Effector memory CD4-positive, alpha-beta T cell (primary cell): ENCODE results near the gene HIBCH.
"Not testable (repeated sequence)": the region's sequence is repeated elsewhere in the genome, so short reads cannot be mapped to it uniquely, and the experiment has no call there.

ENCODE experiments used
- DNase-seq, 3 donors: peaks; one replicate each; pipeline ENCODE4 v3.0.0-alpha.2; 2020
- H3K27ac ChIP-seq: 2 replicates; pipeline ENCODE4 v1.7.0; 2013; ENCODE audit warnings: mild to moderate bottlenecking, low read length, moderate library complexity; ENCODE audit not compliant: insufficient read depth, poor library complexity, severe bottlenecking
- H3K27me3 ChIP-seq: replicated peaks from 2 replicates; pipeline ENCODE4 v1.7.0; 2013; ENCODE audit warnings: mild to moderate bottlenecking, low read length; ENCODE audit not compliant: insufficient read depth, control insufficient read depth, poor library complexity, severe bottlenecking
- H3K36me3 ChIP-seq: 2 replicates; pipeline ENCODE4 v1.7.0; 2013; ENCODE audit warnings: mild to moderate bottlenecking, low read length, moderate library complexity; ENCODE audit not compliant: control insufficient read depth, insufficient read depth
- H3K4me1 ChIP-seq: 2 replicates; pipeline ENCODE4 v1.7.0; 2013; ENCODE audit warnings: low read length, mild to moderate bottlenecking; ENCODE audit not compliant: control insufficient read depth, insufficient read depth, poor library complexity, severe bottlenecking
- H3K4me3 ChIP-seq: 2 replicates; pipeline ENCODE4 v1.7.0; 2013; ENCODE audit warnings: low read length, low read depth, mild to moderate bottlenecking; ENCODE audit not compliant: insufficient read depth, poor library complexity, severe bottlenecking
- H3K9me3 ChIP-seq: 2 replicates; pipeline ENCODE4 v1.7.0; 2013; ENCODE audit warnings: mild to moderate bottlenecking, low read length, moderate library complexity; ENCODE audit not compliant: control insufficient read depth

Gene HIBCH

DNA sequence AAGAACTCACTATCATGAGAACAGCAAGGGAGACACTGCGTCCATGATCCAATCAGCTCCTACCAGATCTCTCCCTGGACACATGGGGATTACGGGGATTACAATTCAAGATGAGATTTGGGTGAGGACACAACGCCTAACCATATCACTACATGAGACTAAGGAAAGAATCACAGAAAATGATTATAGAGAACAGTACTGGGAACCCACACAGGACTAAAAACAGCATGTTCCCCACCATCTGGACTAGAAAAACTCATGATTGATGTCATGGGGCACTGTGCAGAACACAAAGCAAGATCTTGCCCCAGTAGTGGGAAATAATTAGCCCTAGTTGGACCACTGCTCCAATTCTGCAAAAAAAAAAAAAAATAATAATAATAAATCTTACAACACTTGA is 63.5 kb downstream of the HIBCH start:
- no peak overlapping the region for H3K4me3 ChIP-seq
- DNase-seq, result no peak
- no peaks in the 10 kb centered on the region for H3K27me3 ChIP-seq
- no peaks in the 10 kb centered on the region for H3K4me1 ChIP-seq
- H3K27ac ChIP-seq, result no peak overlapping the region
- no peaks in the 10 kb centered on the region for H3K9me3 ChIP-seq
- H3K36me3 ChIP-seq, result peaks cover 8% of the 10 kb centered on the region

- peaks cover 8% of the 10 kb centered on the region for H3K36me3 ChIP-seq
- no peak overlapping the region for H3K27ac ChIP-seq
These were observed 64.0 kb downstream of the HIBCH start for GRCh38 chr2:190255676-190256075.

DNA sequence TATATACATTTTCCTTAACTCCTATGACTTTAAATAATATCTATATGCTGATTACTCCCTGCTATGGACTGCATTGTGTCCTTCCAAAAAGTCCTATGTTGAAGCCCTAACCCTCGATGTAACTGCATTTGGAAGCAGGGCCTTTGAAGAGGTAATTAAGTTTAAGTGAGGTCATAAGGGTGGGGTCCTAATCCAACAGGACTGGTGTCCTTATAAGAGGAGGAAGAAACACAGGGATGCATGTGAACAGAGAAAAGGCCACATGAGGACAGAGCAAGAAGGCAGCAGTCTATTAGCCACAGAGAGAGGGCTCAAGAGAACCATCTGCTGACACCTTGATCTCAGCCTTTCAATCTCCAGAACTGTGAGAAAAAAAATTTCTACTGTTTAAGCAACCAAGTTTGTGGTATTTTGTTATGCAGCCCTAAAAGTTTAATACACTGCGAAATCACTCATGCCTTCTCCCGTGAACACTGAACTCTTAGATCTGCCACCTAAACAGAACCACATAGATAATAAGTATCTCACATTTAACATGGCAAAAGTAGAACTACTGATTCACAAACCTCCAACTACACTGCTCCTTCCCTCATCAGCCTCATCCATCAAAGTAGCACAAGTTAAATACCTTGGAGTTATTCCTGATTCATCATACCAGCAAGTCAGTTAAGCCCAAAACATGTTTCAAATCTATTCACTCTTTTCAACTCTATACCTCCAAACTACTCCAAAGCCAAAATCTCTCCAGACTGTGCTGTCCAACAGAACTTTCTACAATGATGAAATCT is 65.4 kb downstream of the HIBCH start:
- no peaks in the 10 kb centered on the region for H3K4me1 ChIP-seq

More at GRCh38 chr2:190255676-190256075, 64.0 kb downstream of the HIBCH start:
- no peak for DNase-seq
- H3K27me3 ChIP-seq, result no peaks in the 10 kb centered on the region
- H3K9me3 ChIP-seq, result no peaks in the 10 kb centered on the region
- no peaks in the 10 kb centered on the region for H3K4me1 ChIP-seq
- no peak overlapping the region for H3K4me3 ChIP-seq

GRCh38 chr2:190250421-190250820 is 69.2 kb downstream of the HIBCH start:
- H3K9me3 ChIP-seq, result no peaks in the 10 kb centered on the region
- peaks cover 16% of the 10 kb centered on the region for H3K36me3 ChIP-seq
- no peak for DNase-seq
- no peak overlapping the region for H3K27ac ChIP-seq
- no peaks in the 10 kb centered on the region for H3K27me3 ChIP-seq
- no peaks in the 10 kb centered on the region for H3K4me1 ChIP-seq
- no peak overlapping the region for H3K4me3 ChIP-seq

More for the DNA sequence above, 65.4 kb downstream of the HIBCH start:
- Histone ChIP-seq H3K9me3 (no peaks in the 10 kb centered on the region), H3K36me3 (peaks cover 16% of the 10 kb centered on the region), H3K27ac (no peak overlapping the region), H3K4me3 (no peak overlapping the region), H3K27me3 (no peaks in the 10 kb centered on the region)
- DNase-seq, result no peak

- H3K27ac ChIP-seq, result no peak overlapping the region
- H3K4me1 ChIP-seq, result no peaks in the 10 kb centered on the region
- no peak overlapping the region for H3K4me3 ChIP-seq
- H3K36me3 ChIP-seq, result no peaks in the 10 kb centered on the region
- no peaks in the 10 kb centered on the region for H3K9me3 ChIP-seq
- no peaks in the 10 kb centered on the region for H3K27me3 ChIP-seq
- no peak for DNase-seq
These were observed 84.0 kb downstream of the HIBCH start for GRCh38 chr2:190235551-190236075.

- Histone ChIP-seq H3K9me3 (no peaks in the 10 kb centered on the region), H3K27ac (no peak overlapping the region), H3K36me3 (no peaks in the 10 kb centered on the region), H3K4me3 (no peak overlapping the region), H3K27me3 (no peaks in the 10 kb centered on the region), H3K4me1 (no peaks in the 10 kb centered on the region)
- no peak for DNase-seq
These were observed 84.5 kb downstream of the HIBCH start for GRCh38 chr2:190235101-190235500.

DNA sequence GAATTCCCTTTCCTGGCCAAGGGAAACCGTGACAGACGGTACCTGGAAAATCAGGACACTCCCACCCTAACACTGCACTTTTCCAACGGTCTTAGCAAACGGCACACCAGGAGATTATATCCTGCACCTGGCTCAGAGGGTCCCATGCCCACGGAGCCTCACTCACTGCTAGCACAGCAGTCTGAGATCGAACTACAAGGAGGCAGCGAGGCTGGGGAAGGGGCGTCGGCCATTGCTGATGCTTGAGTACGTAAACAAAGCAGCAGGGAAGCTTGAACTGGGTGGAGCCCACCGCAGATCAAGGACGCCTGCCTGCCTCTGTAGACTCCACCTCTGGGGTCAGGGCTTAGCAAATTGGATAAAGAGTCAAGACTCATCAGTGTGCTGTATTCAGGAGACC is 95.6 kb downstream of the HIBCH start:
- not testable (repeated sequence) for H3K27me3 ChIP-seq, DNase-seq, H3K4me1 ChIP-seq, H3K4me3 ChIP-seq, H3K9me3 ChIP-seq, H3K27ac ChIP-seq
- peaks cover 13% of the 10 kb centered on the region for H3K36me3 ChIP-seq

DNA sequence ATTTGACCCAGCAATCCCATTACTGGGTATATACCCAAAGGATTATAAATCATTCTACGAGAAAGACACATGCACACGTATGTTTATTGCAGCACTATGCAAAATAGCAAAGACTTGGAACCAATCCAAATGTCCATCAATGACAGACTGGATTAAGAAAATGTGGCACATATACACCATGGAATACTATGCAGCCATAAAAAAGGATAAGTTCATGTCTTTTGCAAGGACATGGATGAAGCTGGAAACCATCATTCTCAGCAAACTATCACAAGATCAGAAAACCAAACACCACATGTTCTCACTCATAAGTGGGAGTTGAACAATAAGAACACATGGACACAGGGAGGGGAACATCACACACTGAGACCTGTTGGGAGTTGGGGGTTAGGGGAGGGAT is 96.9 kb downstream of the HIBCH start:
- not testable (repeated sequence) for H3K27me3 ChIP-seq, H3K4me1 ChIP-seq, H3K4me3 ChIP-seq, DNase-seq, H3K27ac ChIP-seq, H3K9me3 ChIP-seq
- H3K36me3 ChIP-seq, result peaks cover 13% of the 10 kb centered on the region

DNA sequence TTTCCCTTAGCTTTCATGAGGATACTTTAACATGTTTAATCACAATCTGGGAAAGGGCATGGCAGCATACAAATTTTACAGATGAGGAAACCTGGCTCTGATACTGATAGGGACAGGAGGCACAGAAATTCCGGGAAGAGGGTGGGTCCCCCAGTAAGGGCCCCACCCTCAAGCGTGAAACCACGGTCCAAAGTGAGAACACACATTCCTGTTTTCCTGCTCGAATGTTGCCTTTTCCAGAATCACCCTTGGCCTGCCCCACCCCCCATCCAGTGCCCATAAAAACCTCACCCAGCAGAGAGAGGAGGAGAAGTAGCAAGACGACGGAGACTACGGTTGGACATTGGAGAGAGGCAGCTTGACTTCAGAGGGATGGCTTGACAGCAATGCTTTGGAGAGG is 98.2 kb downstream of the HIBCH start:
- H3K9me3 ChIP-seq, result no peaks in the 10 kb centered on the region
- no peak for DNase-seq
- H3K4me3 ChIP-seq, result no peak overlapping the region
- H3K4me1 ChIP-seq, result no peaks in the 10 kb centered on the region
- H3K27me3 ChIP-seq, result no peaks in the 10 kb centered on the region
- H3K27ac ChIP-seq, result no peak overlapping the region
- peaks cover 13% of the 10 kb centered on the region for H3K36me3 ChIP-seq

- H3K4me1 ChIP-seq, result no peaks in the 10 kb centered on the region
- H3K36me3 ChIP-seq, result peaks cover 14% of the 10 kb centered on the region
- DNase-seq, result no peak
- no peak overlapping the region for H3K4me3 ChIP-seq
- no peak overlapping the region for H3K27ac ChIP-seq
- H3K9me3 ChIP-seq, result no peaks in the 10 kb centered on the region
- H3K27me3 ChIP-seq, result no peaks in the 10 kb centered on the region
These were observed 100.4 kb downstream of the HIBCH start for GRCh38 chr2:190219186-190219585.
